ENCODE measurements around the gene LRRIQ3. TPM values are rescaled to one million over a fixed set of nuclear protein-coding genes. Genes with fewer than 3 reads are reported as not detected.

Gene LRRIQ3
- total and polyA plus RNA-seq, 9 of the 15 experiments (the other 6 are each of a cell fraction or from before 2014, with no cell fraction given): 0.27 to 2.8 (median 1.7) TPM

DNA sequence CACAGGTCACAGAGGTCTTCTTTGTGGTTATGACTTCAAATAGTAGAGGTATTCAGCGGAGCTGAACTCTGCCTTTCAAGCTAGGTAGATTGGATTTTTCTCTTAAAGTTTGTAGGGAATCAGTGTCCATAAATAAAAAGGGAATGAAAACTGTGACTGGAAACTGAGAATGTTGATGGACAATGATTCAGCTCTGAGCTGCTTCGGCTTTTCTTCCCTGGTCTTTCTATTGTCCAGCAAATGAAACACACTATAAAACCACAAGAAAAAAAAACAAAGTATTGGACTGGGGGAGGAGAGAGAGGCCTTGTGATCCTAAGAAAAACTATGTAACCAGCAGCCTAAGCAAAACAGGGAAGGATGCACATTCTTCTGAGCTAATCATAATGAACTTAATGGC, 48.3 kb upstream of the LRRIQ3 start (continued):
- TF ChIP-seq HEY1 (CRISPR knock-in tag; IDR thresholded peaks at IDR 0.05; ENCODE audit: borderline replicate concordance) (no peak), ZBTB7A (IDR thresholded peaks at IDR 0.05; ENCODE audit: borderline replicate concordance, control insufficient read depth, low read depth, low read length) (no peak), HMG20B (CRISPR knock-in tag; IDR thresholded peaks at IDR 0.05) (no peak)
- TF ChIP-seq, protein P1, sequence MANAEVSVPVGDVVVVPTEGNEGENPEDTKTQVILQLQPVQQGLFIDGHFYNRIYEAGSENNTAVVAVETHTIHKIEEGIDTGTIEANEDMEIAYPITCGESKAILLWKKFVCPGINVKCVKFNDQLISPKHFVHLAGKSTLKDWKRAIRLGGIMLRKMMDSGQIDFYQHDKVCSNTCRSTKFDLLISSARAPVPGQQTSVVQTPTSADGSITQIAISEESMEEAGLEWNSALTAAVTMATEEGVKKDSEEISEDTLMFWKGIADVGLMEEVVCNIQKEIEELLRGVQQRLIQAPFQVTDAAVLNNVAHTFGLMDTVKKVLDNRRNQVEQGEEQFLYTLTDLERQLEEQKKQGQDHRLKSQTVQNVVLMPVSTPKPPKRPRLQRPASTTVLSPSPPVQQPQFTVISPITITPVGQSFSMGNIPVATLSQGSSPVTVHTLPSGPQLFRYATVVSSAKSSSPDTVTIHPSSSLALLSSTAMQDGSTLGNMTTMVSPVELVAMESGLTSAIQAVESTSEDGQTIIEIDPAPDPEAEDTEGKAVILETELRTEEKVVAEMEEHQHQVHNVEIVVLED (CRISPR knock-in tag; IDR thresholded peaks at IDR 0.05): no peak

DNA sequence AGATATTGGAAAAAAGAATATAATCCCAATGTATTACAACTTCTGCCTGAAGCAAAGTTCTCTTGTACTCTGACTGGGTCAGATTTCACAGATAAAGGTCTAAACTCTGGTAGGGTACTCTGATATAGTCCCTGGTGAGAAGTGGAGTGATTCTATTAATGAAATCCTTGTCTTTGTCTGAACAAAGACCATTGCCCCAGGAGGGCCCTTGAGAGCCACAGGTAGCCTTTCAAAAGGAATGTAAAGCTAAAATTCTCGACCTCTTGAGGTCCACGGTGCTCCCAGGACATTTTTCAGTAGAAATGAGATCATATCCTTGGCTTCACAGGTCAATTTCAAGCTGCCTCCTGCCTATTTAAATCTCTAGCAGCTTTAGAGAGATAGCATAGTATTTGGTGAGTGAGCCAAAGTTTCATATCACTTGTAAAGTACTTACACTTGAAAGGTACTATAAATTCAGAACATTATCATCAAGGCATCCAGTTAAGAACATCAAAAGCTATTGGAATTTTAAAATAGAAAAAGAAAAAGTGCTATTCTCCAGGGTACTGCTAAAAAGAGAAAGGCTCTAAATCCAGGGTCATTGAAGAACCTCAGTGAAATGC, 47.3 kb upstream of the LRRIQ3 start:
- no peak for FAIRE-seq
- no peak overlapping the region for H3K4me3 ChIP-seq
- no peaks in the 10 kb centered on the region for H3K79me2 ChIP-seq (ENCODE audit: control insufficient read depth, insufficient read depth, low read length)
- DNase-seq (ENCODE audit: extremely low read depth in 1 of 4, low spot score in 3 of 4): no peak
- ATAC-seq: no peak
- H3K9me1 ChIP-seq (ENCODE audit: control insufficient read depth, insufficient read depth, low read length): no peaks in the 10 kb centered on the region
- no TSS peak for BruUV-seq (replicated peaks)
- no peaks in the 10 kb centered on the region for H3K9me3 ChIP-seq (replicated peaks; ENCODE audit: control insufficient read depth, insufficient read depth, low read depth, low read length)
- intact Hi-C loops (cut with micrococcal nuclease): no loop called here
- WGBS (ENCODE audit: insufficient coverage, low coverage, missing lambda C conversion rate): 0% methylated on average over 2 of the region's 2 CpGs
- no peaks in the 10 kb centered on the region for H3K27me3 ChIP-seq (ENCODE audit: control insufficient read depth in 2 of 2, insufficient read depth in 2 of 2, low read length in 2 of 2)
- no peaks in the 10 kb centered on the region for H3K36me3 ChIP-seq (ENCODE audit: control insufficient read depth, insufficient read depth, low read length)
- no peaks in the 10 kb centered on the region for H4K20me1 ChIP-seq (replicated peaks; ENCODE audit: control insufficient read depth, insufficient read depth, low read length)
- in situ Hi-C loops (cut with MboI): no loop called here
- CTCF ChIA-PET (ENCODE audit: low intra/inter-chr PET ratio): no interaction called here
- no peaks in the 10 kb centered on the region for H3K4me1 ChIP-seq (replicated peaks in 1 of 2; ENCODE audit: control insufficient read depth in 2 of 2, insufficient read depth in 2 of 2, low read length in 2 of 2)
- no peak overlapping the region for H3K4me2 ChIP-seq (ENCODE audit: insufficient read depth, low read length)
- POLR2A ChIA-PET: no interaction called here
- H2AFZ ChIP-seq (ENCODE audit: low read depth, low read length): no peak overlapping the region
- H3K27ac ChIP-seq (ENCODE audit: extremely low read depth, low read depth, low read length): no peak overlapping the region
- no peak overlapping the region for H3K9ac ChIP-seq (ENCODE audit: insufficient read depth in 1 of 2, low read depth in 2 of 2, low read length in 2 of 2)
- no peak for TF ChIP-seq RBM17 (IDR thresholded peaks at IDR 0.05; ENCODE audit: borderline replicate concordance, low read depth, low read length)
- TF ChIP-seq, protein P2, sequence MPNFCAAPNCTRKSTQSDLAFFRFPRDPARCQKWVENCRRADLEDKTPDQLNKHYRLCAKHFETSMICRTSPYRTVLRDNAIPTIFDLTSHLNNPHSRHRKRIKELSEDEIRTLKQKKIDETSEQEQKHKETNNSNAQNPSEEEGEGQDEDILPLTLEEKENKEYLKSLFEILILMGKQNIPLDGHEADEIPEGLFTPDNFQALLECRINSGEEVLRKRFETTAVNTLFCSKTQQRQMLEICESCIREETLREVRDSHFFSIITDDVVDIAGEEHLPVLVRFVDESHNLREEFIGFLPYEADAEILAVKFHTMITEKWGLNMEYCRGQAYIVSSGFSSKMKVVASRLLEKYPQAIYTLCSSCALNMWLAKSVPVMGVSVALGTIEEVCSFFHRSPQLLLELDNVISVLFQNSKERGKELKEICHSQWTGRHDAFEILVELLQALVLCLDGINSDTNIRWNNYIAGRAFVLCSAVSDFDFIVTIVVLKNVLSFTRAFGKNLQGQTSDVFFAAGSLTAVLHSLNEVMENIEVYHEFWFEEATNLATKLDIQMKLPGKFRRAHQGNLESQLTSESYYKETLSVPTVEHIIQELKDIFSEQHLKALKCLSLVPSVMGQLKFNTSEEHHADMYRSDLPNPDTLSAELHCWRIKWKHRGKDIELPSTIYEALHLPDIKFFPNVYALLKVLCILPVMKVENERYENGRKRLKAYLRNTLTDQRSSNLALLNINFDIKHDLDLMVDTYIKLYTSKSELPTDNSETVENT (CRISPR knock-in tag; IDR thresholded peaks at IDR 0.05): no peak
- TF ChIP-seq NCOA2 (IDR thresholded peaks at IDR 0.05; ENCODE audit: partially characterized antibody in 2 of 2): no peak
- TF ChIP-seq, protein P3, sequence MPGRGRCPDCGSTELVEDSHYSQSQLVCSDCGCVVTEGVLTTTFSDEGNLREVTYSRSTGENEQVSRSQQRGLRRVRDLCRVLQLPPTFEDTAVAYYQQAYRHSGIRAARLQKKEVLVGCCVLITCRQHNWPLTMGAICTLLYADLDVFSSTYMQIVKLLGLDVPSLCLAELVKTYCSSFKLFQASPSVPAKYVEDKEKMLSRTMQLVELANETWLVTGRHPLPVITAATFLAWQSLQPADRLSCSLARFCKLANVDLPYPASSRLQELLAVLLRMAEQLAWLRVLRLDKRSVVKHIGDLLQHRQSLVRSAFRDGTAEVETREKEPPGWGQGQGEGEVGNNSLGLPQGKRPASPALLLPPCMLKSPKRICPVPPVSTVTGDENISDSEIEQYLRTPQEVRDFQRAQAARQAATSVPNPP (IDR thresholded peaks at IDR 0.05; ENCODE audit: borderline replicate concordance, insufficient read depth, insufficient read length): no peak
- no peak for TF ChIP-seq SREBF1 (IDR thresholded peaks at IDR 0.05; ENCODE audit: borderline replicate concordance, low read depth, low read length)
- TF ChIP-seq ELF1 (tag; IDR thresholded peaks at IDR 0.05): no peak
- TF ChIP-seq BMI1 (IDR thresholded peaks at IDR 0.05; ENCODE audit: low read length): no peak
- TF ChIP-seq, protein P4, sequence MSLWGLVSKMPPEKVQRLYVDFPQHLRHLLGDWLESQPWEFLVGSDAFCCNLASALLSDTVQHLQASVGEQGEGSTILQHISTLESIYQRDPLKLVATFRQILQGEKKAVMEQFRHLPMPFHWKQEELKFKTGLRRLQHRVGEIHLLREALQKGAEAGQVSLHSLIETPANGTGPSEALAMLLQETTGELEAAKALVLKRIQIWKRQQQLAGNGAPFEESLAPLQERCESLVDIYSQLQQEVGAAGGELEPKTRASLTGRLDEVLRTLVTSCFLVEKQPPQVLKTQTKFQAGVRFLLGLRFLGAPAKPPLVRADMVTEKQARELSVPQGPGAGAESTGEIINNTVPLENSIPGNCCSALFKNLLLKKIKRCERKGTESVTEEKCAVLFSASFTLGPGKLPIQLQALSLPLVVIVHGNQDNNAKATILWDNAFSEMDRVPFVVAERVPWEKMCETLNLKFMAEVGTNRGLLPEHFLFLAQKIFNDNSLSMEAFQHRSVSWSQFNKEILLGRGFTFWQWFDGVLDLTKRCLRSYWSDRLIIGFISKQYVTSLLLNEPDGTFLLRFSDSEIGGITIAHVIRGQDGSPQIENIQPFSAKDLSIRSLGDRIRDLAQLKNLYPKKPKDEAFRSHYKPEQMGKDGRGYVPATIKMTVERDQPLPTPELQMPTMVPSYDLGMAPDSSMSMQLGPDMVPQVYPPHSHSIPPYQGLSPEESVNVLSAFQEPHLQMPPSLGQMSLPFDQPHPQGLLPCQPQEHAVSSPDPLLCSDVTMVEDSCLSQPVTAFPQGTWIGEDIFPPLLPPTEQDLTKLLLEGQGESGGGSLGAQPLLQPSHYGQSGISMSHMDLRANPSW (CRISPR knock-in tag; IDR thresholded peaks at IDR 0.05): no peak
- no peak for TF ChIP-seq ZNF384 (IDR thresholded peaks at IDR 0.05; ENCODE audit: low read depth, low read length)
